MM.1S (cell line): ENCODE data around the gene WDR26.

Experiments used
- DNase-seq: peaks from one replicate; pipeline ENCODE4 v3.0.0-alpha.2; 2015
- H2AFZ ChIP-seq: fragments of 300-600 bp; sonication (generic); 2 replicates; pipeline ENCODE4 v1.6.0; 2016; ENCODE audit warnings: antibody characterized with exemption, low read length
- H3F3A ChIP-seq: fragments of 300-600 bp; sonication (generic); 2 replicates; pipeline ENCODE4 v1.6.1; 2016; ENCODE audit warnings: mild to moderate bottlenecking, antibody characterized with exemption, low read length, moderate library complexity, mixed read lengths; ENCODE audit not compliant: insufficient read depth
- H3K27ac ChIP-seq: fragments of 300-600 bp; sonication (generic); 2 replicates; pipeline ENCODE4 v1.5.1; 2016; ENCODE audit warnings: mild to moderate bottlenecking, low read length
- H3K27me3 ChIP-seq: fragments of 300-600 bp; sonication (generic); replicated peaks from 2 replicates; pipeline ENCODE4 v1.6.0; 2016; ENCODE audit warnings: low read length; ENCODE audit not compliant: insufficient read depth
- H3K36me3 ChIP-seq: fragments of 300-600 bp; sonication (generic); replicated peaks from 2 replicates; pipeline ENCODE4 v1.6.1; 2016; ENCODE audit warnings: mild to moderate bottlenecking, low read length, mixed read lengths; ENCODE audit not compliant: insufficient read depth
- H3K4me1 ChIP-seq: fragments of 300-600 bp; sonication (generic); 2 replicates; pipeline ENCODE4 v1.6.1; 2016; ENCODE audit warnings: low read length, mixed read lengths
- H3K4me2 ChIP-seq: fragments of 300-600 bp; sonication (generic); 2 replicates; pipeline ENCODE4 v1.6.0; 2016; ENCODE audit warnings: low read depth, low read length
- H3K4me3 ChIP-seq: fragments of 300-600 bp; sonication (generic); 2 replicates; pipeline ENCODE4 v1.5.1; 2016; ENCODE audit warnings: low read length, mixed read lengths
- H3K79me2 ChIP-seq: fragments of 300-600 bp; sonication (generic); 2 replicates; pipeline ENCODE4 v1.6.1; 2016; ENCODE audit warnings: mixed run types, low read length, mixed read lengths
- H3K9ac ChIP-seq: fragments of 300-600 bp; sonication (generic); 2 replicates; pipeline ENCODE4 v1.6.1; 2016; ENCODE audit warnings: low read length, mixed read lengths
- H3K9me2 ChIP-seq: fragments of 300-600 bp; sonication (generic); replicated peaks from 2 replicates; pipeline ENCODE4 v1.6.1; 2016; ENCODE audit warnings: mild to moderate bottlenecking, low read length, mixed read lengths; ENCODE audit not compliant: insufficient read depth
- H3K9me3 ChIP-seq: fragments of 300-600 bp; sonication (generic); replicated peaks from 2 replicates; pipeline ENCODE4 v1.6.1; 2016; ENCODE audit warnings: mild to moderate bottlenecking, low read length, mixed read lengths; ENCODE audit not compliant: insufficient read depth
- H4K20me1 ChIP-seq: fragments of 300-600 bp; sonication (generic); 2 replicates; pipeline ENCODE4 v1.6.1; 2016; ENCODE audit warnings: mild to moderate bottlenecking, low read length, moderate library complexity, mixed read lengths; ENCODE audit not compliant: insufficient read depth
- EZH2 ChIP-seq: fragments of 300-600 bp; sonication (generic); optimal IDR thresholded peaks from 2 replicates; pipeline ENCODE3; 2017; ENCODE audit warnings: low read depth, mild to moderate bottlenecking, antibody characterized with exemption, low read length, mixed read lengths
- EZH2phosphoT487 ChIP-seq: fragments of 300-600 bp; sonication (generic); IDR thresholded peaks from 2 replicates; pipeline ENCODE4 v1.6.1; 2018; ENCODE audit warnings: antibody characterized with exemption, low read length
- TF ChIP-seq, protein P1 (sequence below): fragments of 300-600 bp; sonication (generic); IDR thresholded peaks from 2 replicates; pipeline ENCODE4 v1.5.1; 2016; ENCODE audit warnings: antibody characterized with exemption, low read length, mixed read lengths

WDR26 gene

DNA sequence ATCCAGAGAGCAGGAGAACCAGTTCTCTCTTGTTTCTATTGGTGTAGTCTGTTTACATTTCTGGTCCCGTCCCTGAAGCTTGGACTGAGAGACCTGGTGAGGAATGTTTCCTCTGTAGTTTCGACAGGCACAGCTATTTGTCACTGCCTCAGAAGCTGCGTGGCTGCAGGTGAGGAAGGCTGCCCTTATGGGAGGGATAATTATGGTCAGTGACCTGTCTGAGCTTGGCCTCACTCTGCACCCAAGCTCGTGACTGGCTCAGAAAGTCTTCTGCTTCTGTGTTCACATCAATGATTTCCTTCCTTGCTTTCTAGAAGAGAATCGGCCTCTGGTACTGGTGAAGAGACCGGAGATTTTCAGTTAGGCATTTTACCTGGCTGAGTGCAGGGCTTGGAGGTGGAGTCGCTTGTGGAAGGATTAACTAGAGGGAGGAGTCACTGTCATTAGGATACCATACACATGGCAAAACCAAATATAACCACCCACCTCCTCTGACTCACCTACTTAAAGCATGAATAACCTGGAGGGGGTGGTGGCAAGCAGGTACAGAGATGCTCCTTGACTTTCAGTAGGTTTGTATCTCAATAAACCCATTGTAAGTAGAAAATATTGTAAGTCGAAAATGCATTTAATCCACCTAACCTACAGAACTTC, 19.9 kb upstream of the WDR26 start:
- no peak overlapping the region for H3K4me3 ChIP-seq
- no peaks in the 10 kb centered on the region for H3K36me3 ChIP-seq
- no peaks in the 10 kb centered on the region for H3K27me3 ChIP-seq
- H3K9me2 ChIP-seq, result no peaks in the 10 kb centered on the region
- no peaks in the 10 kb centered on the region for H4K20me1 ChIP-seq
- H3K79me2 ChIP-seq, result no peaks in the 10 kb centered on the region
- no peaks in the 10 kb centered on the region for H3K4me1 ChIP-seq
- TF ChIP-seq, protein P1, sequence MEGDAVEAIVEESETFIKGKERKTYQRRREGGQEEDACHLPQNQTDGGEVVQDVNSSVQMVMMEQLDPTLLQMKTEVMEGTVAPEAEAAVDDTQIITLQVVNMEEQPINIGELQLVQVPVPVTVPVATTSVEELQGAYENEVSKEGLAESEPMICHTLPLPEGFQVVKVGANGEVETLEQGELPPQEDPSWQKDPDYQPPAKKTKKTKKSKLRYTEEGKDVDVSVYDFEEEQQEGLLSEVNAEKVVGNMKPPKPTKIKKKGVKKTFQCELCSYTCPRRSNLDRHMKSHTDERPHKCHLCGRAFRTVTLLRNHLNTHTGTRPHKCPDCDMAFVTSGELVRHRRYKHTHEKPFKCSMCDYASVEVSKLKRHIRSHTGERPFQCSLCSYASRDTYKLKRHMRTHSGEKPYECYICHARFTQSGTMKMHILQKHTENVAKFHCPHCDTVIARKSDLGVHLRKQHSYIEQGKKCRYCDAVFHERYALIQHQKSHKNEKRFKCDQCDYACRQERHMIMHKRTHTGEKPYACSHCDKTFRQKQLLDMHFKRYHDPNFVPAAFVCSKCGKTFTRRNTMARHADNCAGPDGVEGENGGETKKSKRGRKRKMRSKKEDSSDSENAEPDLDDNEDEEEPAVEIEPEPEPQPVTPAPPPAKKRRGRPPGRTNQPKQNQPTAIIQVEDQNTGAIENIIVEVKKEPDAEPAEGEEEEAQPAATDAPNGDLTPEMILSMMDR, result no peak
- no peak for TF ChIP-seq EZH2phosphoT487
- H3K27ac ChIP-seq, result peak overlapping the region; percentile 31; the same call in 1 of the 2 replicates
- no peak overlapping the region for H3K9ac ChIP-seq
- peak overlapping the region; percentile 23; the same call in 1 of the 2 replicates for H3K4me2 ChIP-seq
- no peak for DNase-seq
- H3F3A ChIP-seq, result peaks cover 9% of the 10 kb centered on the region; the same call in 1 of the 2 replicates
- H3K9me3 ChIP-seq, result no peaks in the 10 kb centered on the region
- no peak overlapping the region for H2AFZ ChIP-seq

DNA sequence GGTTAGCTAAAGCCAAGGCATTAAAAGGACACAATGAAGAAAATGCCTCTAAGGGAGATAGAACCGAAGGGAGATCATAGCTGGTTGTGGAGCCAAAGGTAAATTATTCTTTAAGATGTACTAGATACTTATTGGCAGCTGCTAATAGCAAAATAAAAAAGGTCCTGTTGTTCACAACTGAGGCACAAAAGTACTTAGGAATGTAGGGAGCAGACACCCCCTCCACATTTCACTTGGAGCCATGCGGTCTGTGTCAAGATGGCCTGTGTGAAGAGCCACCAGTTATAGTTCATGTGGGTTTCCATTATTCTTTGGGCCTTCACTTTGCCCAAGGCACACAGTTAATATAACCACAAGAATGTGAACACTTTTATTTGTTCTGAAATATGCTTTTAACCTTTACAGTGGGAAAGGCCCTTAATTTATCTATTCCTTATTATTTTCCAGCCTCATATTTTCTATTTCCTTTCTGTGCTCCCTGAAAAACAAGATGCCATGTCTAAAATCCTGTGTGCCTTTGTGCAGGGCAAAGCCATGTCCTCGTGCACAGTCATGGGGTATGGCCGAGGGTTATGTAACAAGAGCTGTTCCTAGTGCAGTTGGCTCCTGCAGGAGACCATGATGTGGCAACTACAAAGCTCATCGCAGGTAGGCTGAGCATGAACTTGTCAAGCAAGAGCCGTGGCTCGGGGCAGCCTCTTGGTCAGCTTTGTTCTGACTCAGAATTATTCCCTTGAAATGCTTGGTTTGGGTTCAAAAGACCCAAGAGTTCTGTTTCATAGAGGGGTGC, 16.2 kb upstream of the WDR26 start:
- H3K4me1 ChIP-seq, result no peaks in the 10 kb centered on the region
- no peaks in the 10 kb centered on the region for H4K20me1 ChIP-seq
- H3K27me3 ChIP-seq, result no peaks in the 10 kb centered on the region
- no peaks in the 10 kb centered on the region for H3K9me2 ChIP-seq
- no peak for DNase-seq
- H3K9ac ChIP-seq, result no peak overlapping the region
- H3K9me3 ChIP-seq, result no peaks in the 10 kb centered on the region
- no peak overlapping the region for H3K4me2 ChIP-seq
- TF ChIP-seq, protein P1, result no peak
- TF ChIP-seq EZH2 (no peak), EZH2phosphoT487 (no peak)
- H3K27ac ChIP-seq, result no peak overlapping the region
- peaks cover 9% of the 10 kb centered on the region; the same call in 1 of the 2 replicates for H3F3A ChIP-seq
- no peaks in the 10 kb centered on the region for H3K36me3 ChIP-seq
- no peak overlapping the region for H3K4me3 ChIP-seq
- no peaks in the 10 kb centered on the region for H3K79me2 ChIP-seq
- H2AFZ ChIP-seq, result no peak overlapping the region

DNA sequence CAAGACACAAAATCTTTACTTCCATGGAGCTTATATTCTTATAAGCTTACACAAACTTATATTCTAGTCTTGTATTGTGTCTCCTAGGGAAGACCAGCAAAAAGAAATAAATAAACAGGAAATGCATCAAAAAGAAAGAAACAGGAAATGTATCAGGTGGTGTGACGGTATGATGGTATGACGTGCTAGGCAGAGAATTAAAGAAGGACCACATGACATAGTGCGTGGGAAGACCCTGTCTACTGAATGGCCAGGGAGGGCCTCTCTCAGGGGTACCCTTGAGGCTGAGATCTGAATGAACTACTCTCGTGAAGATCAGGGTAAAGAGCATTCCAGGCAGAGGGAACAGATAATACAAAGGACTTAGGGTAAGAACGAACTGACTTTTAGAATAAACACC, 15.6 kb upstream of the WDR26 start:
- no peak overlapping the region for H3K27ac ChIP-seq
- no peak overlapping the region for H3K4me3 ChIP-seq
- no peak overlapping the region for H2AFZ ChIP-seq
- peaks cover 9% of the 10 kb centered on the region; the same call in 1 of the 2 replicates for H3F3A ChIP-seq
- H3K27me3 ChIP-seq, result no peaks in the 10 kb centered on the region
- no peaks in the 10 kb centered on the region for H3K36me3 ChIP-seq
- H3K9ac ChIP-seq, result no peak overlapping the region
- H3K9me3 ChIP-seq, result no peaks in the 10 kb centered on the region
- no peaks in the 10 kb centered on the region for H3K4me1 ChIP-seq
- DNase-seq, result no peak
- TF ChIP-seq, protein P1, result no peak
- no peak for TF ChIP-seq EZH2phosphoT487
- no peak for TF ChIP-seq EZH2
- H3K79me2 ChIP-seq, result no peaks in the 10 kb centered on the region
- H3K4me2 ChIP-seq, result no peak overlapping the region
- H3K9me2 ChIP-seq, result no peaks in the 10 kb centered on the region
- H4K20me1 ChIP-seq, result no peaks in the 10 kb centered on the region
